H1 (cell line): ENCODE results near the gene NEURL1B. TPM values are rescaled to one million over a fixed set of nuclear protein-coding genes. Genes with fewer than 3 reads are reported as not detected.
A peak's percentile ranks its signal among the peaks of the same experiment; 100 is the strongest.

Source experiments
- BACH1 ChIP-seq: IDR thresholded peaks from 2 replicates; pipeline ENCODE4 v1.6.1; 2012; ENCODE audit warnings: low read length, improper control_type of control experiment
- CBX5 ChIP-seq: fragments of 300-800, 300-1000 bp; sonication (generic); IDR thresholded peaks from 2 replicates; pipeline ENCODE4 v1.7.1; 2016; ENCODE audit warnings: antibody characterized with exemption, low read length, low read depth
- CTCF ChIP-seq, 3 experiments: IDR thresholded peaks; 1 replicate in 2 of 3; 2 replicates in 1 of 3; pipeline versions ENCODE4 v1.5.1 to v1.6.1; 2011; ENCODE audit warnings: low read length in 3 of 3, mild to moderate bottlenecking in 3 of 3, inconsistent platforms in 2 of 3, low read depth in 1 of 3, moderate library complexity in 1 of 3; ENCODE audit not compliant: insufficient read depth in 1 of 3; ENCODE audit errors: control extremely low read depth in 1 of 3
- EP300 ChIP-seq, 2 experiments: IDR thresholded peaks; 1 replicate in 1 of 2; 2 replicates in 1 of 2; pipeline ENCODE4 v1.6.1; 2011 to 2012; ENCODE audit warnings: low read depth in 2 of 2, low read length in 2 of 2, mild to moderate bottlenecking in 2 of 2, borderline replicate concordance in 1 of 2, inconsistent platforms in 1 of 2, moderate library complexity in 1 of 2
- EZH2 ChIP-seq: fragments of 200-600 bp; sonication (generic); IDR thresholded peaks from 2 replicates; pipeline ENCODE4 v1.7.1; 2012; ENCODE audit warnings: low read depth, mild to moderate bottlenecking, moderate library complexity, low read length, inconsistent platforms; ENCODE audit not compliant: severe bottlenecking
- JUN ChIP-seq: IDR thresholded peaks from 2 replicates; pipeline ENCODE4 v1.6.1; 2011; ENCODE audit warnings: low read depth, mild to moderate bottlenecking, improper control_type of control experiment, low read length
- KDM4A ChIP-seq: IDR thresholded peaks from one replicate; pipeline ENCODE4 v1.7.1; 2012; ENCODE audit warnings: low read depth, mild to moderate bottlenecking, moderate library complexity, low read length, inconsistent platforms; ENCODE audit not compliant: severe bottlenecking
- NANOG ChIP-seq: IDR thresholded peaks from 2 replicates; pipeline ENCODE4 v1.6.1; 2011; ENCODE audit warnings: low read length, low read depth, mild to moderate bottlenecking, inconsistent platforms; ENCODE audit not compliant: insufficient read depth, poor library complexity, severe bottlenecking
- PHF8 ChIP-seq: fragments of 200-600 bp; sonication (generic); conservative IDR thresholded peaks from 2 replicates; pipeline ENCODE4 v1.7.1; 2012; ENCODE audit warnings: low read depth, mild to moderate bottlenecking, inconsistent platforms, low read length, moderate library complexity
- POLR2AphosphoS5 ChIP-seq: IDR thresholded peaks from 2 replicates; pipeline ENCODE4 v1.6.1; 2011; ENCODE audit warnings: low read depth, low read length
- SAP30 ChIP-seq: fragments of 300-600 bp; sonication (generic); IDR thresholded peaks from 2 replicates; pipeline ENCODE4 v1.7.1; 2012; ENCODE audit warnings: low read length, moderate library complexity, mild to moderate bottlenecking, inconsistent platforms; ENCODE audit not compliant: insufficient read depth, insufficient replicate concordance
- SIX5 ChIP-seq: IDR thresholded peaks from 2 replicates; pipeline ENCODE4 v1.6.1; 2011; ENCODE audit warnings: mild to moderate bottlenecking, low read depth, low read length
- SRF ChIP-seq: IDR thresholded peaks from 2 replicates; pipeline ENCODE4 v1.6.1; 2011; ENCODE audit warnings: mild to moderate bottlenecking, low read depth, low read length, moderate library complexity
- TAF1 ChIP-seq: IDR thresholded peaks from 2 replicates; pipeline ENCODE4 v1.6.1; 2011; ENCODE audit warnings: mild to moderate bottlenecking, low read depth, low read length
- TCF12 ChIP-seq: IDR thresholded peaks from 2 replicates; pipeline ENCODE4 v1.6.1; 2011; ENCODE audit warnings: low read depth, mild to moderate bottlenecking, low read length
- TEAD4 ChIP-seq: IDR thresholded peaks from 2 replicates; pipeline ENCODE4 v1.6.1; 2012; ENCODE audit warnings: low read depth, low read length, inconsistent platforms, mixed read lengths
- polyA plus RNA-seq, 7 experiments: library from polyadenylated mRNA; depleted of rRNA in 3 of 7; stranded (reverse) in 5 of 7; unstranded in 2 of 7; fragments of >200 nt in 5 of 7; fragments of 200-250 nt in 2 of 7; gene quantifications; 1 replicate in 5 of 7; 2 replicates in 1 of 7; 4 replicates in 1 of 7; pipeline versions ENCODE4 v1.2.1 to v1.2.3, GENCODE V29; 2011 to 2013; ENCODE audit warnings: missing spikeins in 2 of 7, mixed read lengths in 2 of 7
- total RNA-seq: library from RNA; stranded (reverse); fragmentation: NEBNext Ultra II Directional; extraction: Animal tissue kit (Norgen Biotek cat#: 25700); gene quantifications from 2 replicates; pipeline ENCODE4 v1.2.1, GENCODE V29; 2021
- TF ChIP-seq, protein P1 (sequence below): IDR thresholded peaks from 2 replicates; pipeline ENCODE4 v1.6.1; 2012; ENCODE audit warnings: inconsistent platforms

NEURL1B gene
- total and polyA plus RNA-seq, 2 of the 8 experiments (the other 6 are each of a cell fraction or from before 2014, with no cell fraction given): 3.3 to 6.1 TPM

GRCh38 chr5:172622091-172623046 is 18.7 kb upstream of the NEURL1B start (continued):
- TF ChIP-seq TAF1: no peak
- TF ChIP-seq BACH1: no peak
- TF ChIP-seq, protein P1, sequence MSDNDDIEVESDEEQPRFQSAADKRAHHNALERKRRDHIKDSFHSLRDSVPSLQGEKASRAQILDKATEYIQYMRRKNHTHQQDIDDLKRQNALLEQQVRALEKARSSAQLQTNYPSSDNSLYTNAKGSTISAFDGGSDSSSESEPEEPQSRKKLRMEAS: no peak
- TF ChIP-seq CBX5: no peak
- peak in 2 of 3 experiments; percentile 49 to 51; a peak in 2 of 4 replicates for TF ChIP-seq CTCF (IDR thresholded peaks at IDR 0.05; ENCODE audit: control extremely low read depth in 1 of 3, insufficient read depth in 1 of 3, low read depth in 1 of 3, low read length in 3 of 3)
- TF ChIP-seq PHF8: no peak
- TF ChIP-seq NANOG: no peak
- TF ChIP-seq JUN: no peak
- TF ChIP-seq SRF: no peak
- no peak for TF ChIP-seq SIX5
- no peak for TF ChIP-seq EZH2
- TF ChIP-seq TEAD4: 0 out of 2 replicates have a peak, but pooled peaks have one; percentile 4
- TF ChIP-seq EP300 (IDR thresholded peaks at IDR 0.05; ENCODE audit: borderline replicate concordance in 1 of 2, low read depth in 2 of 2, low read length in 2 of 2): no peak
- TF ChIP-seq KDM4A: no peak
- no peak for TF ChIP-seq SAP30
- TF ChIP-seq TCF12: no peak
- TF ChIP-seq POLR2AphosphoS5: no peak
